Activated naive CD4-positive, alpha-beta T cell treated with anti-CD3 and anti-CD28 coated beads, Interleukin-2, amount 50 U/mL, for 72 hours (primary cell): ENCODE results near the gene SEMA6C. TPM values are rescaled to one million over a fixed set of nuclear protein-coding genes. Genes with fewer than 3 reads are reported as not detected.

Experiments used
- ATAC-seq, 2 donors: fragments of 150-1000 bp; cut with Tn5 transposase; 2 replicates each; pipeline ENCODE4 v1.10.0; 2021; ENCODE audit warnings: mild to moderate bottlenecking in 2 of 2, moderate library complexity in 2 of 2
- DNase-seq, 2 donors: peaks; one replicate each; pipeline ENCODE4 v3.0.0; 2021 to 2022; ENCODE audit warnings: low spot score in 2 of 2
- H3K27ac Mint-ChIP-seq, 2 donors: one replicate each; pipeline ENCODE4 v1.8.0; 2022; ENCODE audit warnings: mild to moderate bottlenecking in 2 of 2, mixed read lengths in 2 of 2
- H3K36me3 Mint-ChIP-seq, 2 donors: one replicate each; pipeline ENCODE4 v1.8.0; 2022; ENCODE audit warnings: mixed read lengths in 2 of 2
- H3K9me3 Mint-ChIP-seq, 2 donors: one replicate each; pipeline ENCODE4 v1.8.0; 2022; ENCODE audit warnings: mixed read lengths in 2 of 2
- total RNA-seq, 2 donors: library from RNA; stranded (reverse); gene quantifications; one replicate each; pipeline ENCODE4 v1.2.3, GENCODE V29; 2022

SEMA6C gene
- total RNA-seq, 2 donors from 2014 or later: 2.8 to 7.1 TPM

DNA sequence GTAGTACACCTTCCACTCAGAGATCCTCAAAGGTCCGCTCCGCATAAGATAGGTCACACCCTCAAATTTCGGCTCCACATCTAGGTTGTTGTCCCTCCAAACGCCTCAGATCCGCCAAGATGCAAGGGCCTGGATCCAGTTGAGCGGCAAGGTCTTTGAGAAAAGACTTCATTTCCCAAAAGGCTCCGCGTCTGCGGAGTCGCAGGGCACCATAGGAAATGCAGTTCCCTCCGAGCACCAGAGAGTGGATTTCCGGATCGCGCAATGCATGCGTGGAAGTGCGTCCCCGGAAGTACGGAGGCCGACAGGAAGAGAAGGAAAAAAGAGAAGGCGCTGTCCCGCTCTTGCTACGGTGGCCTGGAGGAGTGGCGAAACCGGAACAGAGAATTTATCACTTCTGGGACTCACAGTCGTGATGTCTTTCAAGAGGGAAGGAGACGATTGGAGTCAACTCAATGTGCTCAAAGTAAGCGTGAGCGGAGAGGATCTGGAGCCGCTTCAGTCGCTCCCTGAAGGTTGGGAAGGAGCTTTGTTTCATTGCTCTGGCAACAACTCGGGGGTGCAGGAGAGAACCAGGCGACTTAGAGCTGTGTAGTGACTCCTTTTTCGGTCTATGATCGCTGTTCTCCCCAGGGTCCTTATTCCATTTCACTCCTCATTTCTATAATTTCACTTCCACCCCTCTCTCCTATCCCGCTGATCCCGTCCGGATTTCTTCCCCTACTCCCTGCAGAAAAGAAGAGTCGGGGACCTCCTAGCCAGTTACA lies 19.5 kb upstream of the SEMA6C start, which contains the start of the genes LYSMD1 and SCNM1:
Gene LYSMD1 (minus strand): TSS at position 165 of the 767 bp plus-strand sequence. CDS start 644 bp downstream, outside the sequence.
Gene SCNM1 (plus strand): TSS at position 407 of the 767 bp plus-strand sequence. CDS start 9 bp downstream, at position 416.
- Mint-ChIP-seq H3K36me3 (peaks cover 22 to 25% of the 10 kb centered on the region in 2 donors), H3K27ac (peak within 1 kb of the TSS; percentile 95 to 97), H3K9me3 (no peaks in the 10 kb centered on the region)
- ATAC-seq (peak; percentile 95 to 96), DNase-seq (peak; percentile 94 to 97)

GRCh38 chr1:151165281-151165737 lies 18.9 kb upstream of the SEMA6C start:
- Mint-ChIP-seq H3K36me3 (peaks cover 22 to 25% of the 10 kb centered on the region in 2 donors), H3K9me3 (no peaks in the 10 kb centered on the region), H3K27ac (peak overlapping the region; percentile 95 to 97)
- DNase-seq (no peak), ATAC-seq (peak in 1 of 2 donors; percentile 3)

- ATAC-seq: no peak
- Mint-ChIP-seq H3K36me3 (peaks cover 23 to 25% of the 10 kb centered on the region in 2 donors), H3K9me3 (no peaks in the 10 kb centered on the region), H3K27ac (peak overlapping the region; percentile 95 to 97)
- no peak for DNase-seq
Measured at GRCh38 chr1:151164732-151165280, 18.4 kb upstream of the SEMA6C start.

- H3K27ac Mint-ChIP-seq: peak overlapping the region; percentile 83 to 97
- peaks cover 28 to 33% of the 10 kb centered on the region in 2 donors for H3K36me3 Mint-ChIP-seq
- H3K9me3 Mint-ChIP-seq: no peaks in the 10 kb centered on the region
- ATAC-seq: no peak
- DNase-seq: no peak
Measured at GRCh38 chr1:151159373-151159772, 12.9 kb upstream of the SEMA6C start.

DNA sequence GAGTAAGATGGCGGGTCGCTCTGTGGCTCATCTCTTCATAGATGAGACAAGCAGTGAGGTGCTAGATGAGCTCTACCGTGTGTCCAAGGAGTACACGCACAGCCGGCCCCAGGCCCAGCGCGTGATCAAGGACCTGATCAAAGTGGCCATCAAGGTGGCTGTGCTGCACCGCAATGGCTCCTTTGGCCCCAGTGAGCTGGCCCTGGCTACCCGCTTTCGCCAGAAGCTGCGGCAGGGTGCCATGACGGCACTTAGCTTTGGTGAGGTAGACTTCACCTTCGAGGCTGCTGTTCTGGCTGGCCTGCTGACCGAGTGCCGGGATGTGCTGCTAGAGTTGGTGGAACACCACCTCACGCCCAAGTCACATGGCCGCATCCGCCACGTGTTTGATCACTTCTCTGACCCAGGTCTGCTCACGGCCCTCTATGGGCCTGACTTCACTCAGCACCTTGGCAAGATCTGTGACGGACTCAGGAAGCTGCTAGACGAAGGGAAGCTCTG lies 12.4 kb upstream of the SEMA6C start:
- peak overlapping the region; percentile 97 to 98 for H3K27ac Mint-ChIP-seq
- peaks cover 28 to 33% of the 10 kb centered on the region in 2 donors for H3K36me3 Mint-ChIP-seq
- no peak for DNase-seq
- no peak for ATAC-seq
- H3K9me3 Mint-ChIP-seq: no peaks in the 10 kb centered on the region

GRCh38 chr1:151158326-151158725 lies 11.9 kb upstream of the SEMA6C start:
- Mint-ChIP-seq H3K9me3 (no peaks in the 10 kb centered on the region), H3K36me3 (peaks cover 28 to 33% of the 10 kb centered on the region in 2 donors), H3K27ac (peak overlapping the region; percentile 97 to 98)
- peak; percentile 10 to 17 for ATAC-seq
- peak in 1 of 2 donors; percentile 24 for DNase-seq

DNA sequence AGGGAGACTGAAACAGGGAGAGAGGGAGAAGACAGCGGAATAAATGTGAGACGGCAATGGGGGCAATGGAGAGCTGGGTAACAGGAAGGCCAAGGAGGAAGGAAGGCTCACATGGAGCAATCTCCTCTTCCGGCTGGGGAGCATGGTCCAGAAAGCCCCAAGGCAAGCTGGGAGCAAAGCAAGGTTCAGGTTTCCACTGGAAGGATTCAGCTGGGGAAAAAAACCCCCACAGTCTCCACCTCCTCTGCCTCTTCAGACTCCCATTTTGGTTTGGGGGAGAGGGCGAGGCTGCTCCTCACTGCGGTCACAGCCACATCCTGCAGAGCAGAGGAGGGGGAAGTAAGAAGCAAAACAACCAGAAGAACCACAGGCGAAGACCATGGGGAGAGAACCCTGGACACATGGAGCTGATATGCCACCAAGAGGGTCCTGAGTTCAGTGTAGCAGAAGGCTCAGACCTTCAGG lies 10.7 kb upstream of the SEMA6C start:
- peak overlapping the region; percentile 97 for H3K27ac Mint-ChIP-seq
- H3K36me3 Mint-ChIP-seq: peaks cover 28 to 33% of the 10 kb centered on the region in 2 donors
- no peaks in the 10 kb centered on the region for H3K9me3 Mint-ChIP-seq
- peak; percentile 50 to 77 for DNase-seq
- ATAC-seq: peak; percentile 47 to 66

DNA sequence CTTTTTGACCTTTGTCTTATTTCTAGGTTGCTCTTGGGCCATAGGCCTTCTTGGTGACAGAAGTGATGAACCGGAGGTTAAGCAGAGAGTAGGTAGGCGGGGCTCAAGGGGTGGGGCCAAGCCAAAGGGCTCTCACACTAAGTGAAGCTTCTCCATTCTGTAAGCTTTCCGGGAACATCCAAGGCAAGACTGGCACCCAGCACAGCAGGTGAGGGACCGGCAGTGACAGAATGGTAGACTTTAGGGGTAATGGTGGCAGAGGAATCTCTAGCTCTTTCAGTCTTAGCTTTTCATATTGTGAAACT lies 10.0 kb upstream of the SEMA6C start, which contains the start of gene TNFAIP8L2:
Gene TNFAIP8L2 (plus strand): TSS at position 135 of the 305 bp plus-strand sequence. CDS start 2,049 bp downstream, outside the sequence.
- peak; percentile 84 to 86 for ATAC-seq
- H3K27ac Mint-ChIP-seq: peak within 1 kb of the TSS; percentile 97
- peak in 1 of 2 donors; percentile 73 for DNase-seq
- peaks cover 28 to 33% of the 10 kb centered on the region in 2 donors for H3K36me3 Mint-ChIP-seq
- H3K9me3 Mint-ChIP-seq: no peaks in the 10 kb centered on the region

DNA sequence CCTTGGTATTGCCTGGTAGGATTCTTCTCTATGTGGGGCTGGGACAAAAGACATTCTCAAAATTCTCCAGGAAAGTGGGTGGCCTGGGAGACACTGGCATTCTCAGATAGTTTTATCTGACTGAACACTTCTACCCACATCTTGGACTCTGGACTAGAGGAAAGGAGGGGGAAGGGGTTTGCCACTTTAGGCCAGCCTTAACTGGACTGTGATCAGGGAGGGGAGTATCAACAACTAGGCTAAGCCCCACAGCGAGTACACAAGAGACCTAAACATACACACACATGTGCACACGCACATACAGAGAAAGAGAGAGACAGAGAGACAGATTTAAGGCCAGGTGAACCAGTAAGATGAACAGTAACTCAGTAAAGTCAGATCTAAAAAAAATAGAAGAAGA lies 1.2 kb upstream of the SEMA6C start:
- DNase-seq (no peak), ATAC-seq (no peak)
- Mint-ChIP-seq H3K9me3 (no peaks in the 10 kb centered on the region), H3K36me3 (no peaks in the 10 kb centered on the region), H3K27ac (peak overlapping the region in 1 of 2 donors; percentile 64)

DNA sequence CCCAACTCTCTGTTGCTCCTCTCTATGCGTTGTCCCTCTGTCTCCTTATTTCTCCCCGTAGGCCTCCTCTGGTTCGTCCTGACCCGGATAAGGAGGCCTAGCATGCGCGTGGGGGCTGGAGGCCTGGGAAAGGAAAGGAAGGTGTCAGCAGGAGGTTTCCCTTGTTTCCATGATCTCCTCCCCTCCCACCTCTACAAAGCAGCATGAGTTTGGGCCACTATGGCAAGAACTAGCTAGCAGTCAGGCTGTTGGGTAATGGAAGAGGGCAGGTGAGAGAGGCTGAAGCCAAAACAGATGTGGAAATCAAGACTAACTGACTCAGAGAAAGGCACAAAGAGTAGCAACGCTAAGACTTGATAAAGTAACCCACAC lies 687 bp upstream of the SEMA6C start:
- H3K27ac Mint-ChIP-seq: peak overlapping the region in 1 of 2 donors; percentile 64
- H3K36me3 Mint-ChIP-seq: no peaks in the 10 kb centered on the region
- DNase-seq: no peak
- no peak for ATAC-seq
- H3K9me3 Mint-ChIP-seq: no peaks in the 10 kb centered on the region

DNA sequence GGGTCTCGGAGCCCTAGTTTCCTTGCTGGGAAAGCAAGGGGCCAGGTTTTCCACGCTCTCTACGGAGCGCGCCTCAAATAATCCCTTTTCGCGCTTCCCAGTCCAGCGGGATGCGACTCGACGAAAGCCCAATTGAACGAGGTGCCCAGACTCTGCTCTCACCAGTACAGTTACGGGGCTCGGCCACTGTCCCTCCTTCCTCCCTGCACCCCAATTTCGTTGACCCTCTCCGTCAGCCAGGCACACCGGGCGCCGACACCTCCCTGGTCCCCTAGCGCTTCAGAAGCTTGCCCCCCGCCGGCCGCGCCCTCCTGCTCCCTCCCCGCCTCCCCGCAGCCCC lies 389 bp downstream of the SEMA6C start:
- DNase-seq (no peak), ATAC-seq (peak in 1 of 2 donors; percentile 13)
- H3K36me3 Mint-ChIP-seq: no peaks in the 10 kb centered on the region
- no peaks in the 10 kb centered on the region for H3K9me3 Mint-ChIP-seq
- H3K27ac Mint-ChIP-seq: peak overlapping the region in 1 of 2 donors; percentile 64

DNA sequence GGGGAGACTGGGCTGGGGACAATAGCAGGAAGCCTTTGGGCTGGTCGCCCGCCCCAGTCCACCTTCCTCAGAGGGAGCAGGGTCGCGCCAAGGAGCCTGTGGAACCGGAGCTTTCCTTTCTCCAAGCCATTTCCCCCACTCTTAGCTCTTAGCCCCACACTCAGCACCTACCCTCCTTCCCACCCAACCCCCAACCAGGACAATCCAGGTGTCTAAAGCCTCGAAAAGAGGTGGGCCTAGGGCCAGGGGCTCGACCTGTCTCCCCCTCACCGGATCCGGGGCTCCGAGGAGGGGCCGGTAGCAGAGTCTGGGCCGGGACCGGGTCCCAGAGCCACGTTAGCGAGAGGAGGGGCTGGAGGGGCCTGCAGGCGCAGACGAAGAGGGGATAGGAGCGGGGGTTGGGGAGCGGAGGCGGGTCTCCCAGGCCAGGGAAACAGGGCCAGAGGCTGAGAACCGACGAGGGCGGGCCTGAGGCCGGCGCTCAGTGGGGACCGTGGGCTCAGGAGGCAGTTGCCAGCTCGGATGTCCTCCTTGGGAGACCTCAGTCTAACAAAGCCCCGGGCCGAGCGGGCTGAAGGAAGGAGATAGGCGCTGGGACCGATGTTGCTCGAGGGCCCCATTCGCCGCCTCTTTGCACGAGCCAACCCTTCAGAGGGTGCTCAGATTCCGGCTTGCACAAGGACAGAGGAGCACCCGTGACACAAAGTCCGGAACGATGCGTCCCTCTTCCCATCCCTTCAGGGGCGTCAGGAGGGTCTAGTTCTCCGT lies 943 bp downstream of the SEMA6C start:
- Mint-ChIP-seq H3K27ac (no peak overlapping the region), H3K36me3 (no peaks in the 10 kb centered on the region), H3K9me3 (no peaks in the 10 kb centered on the region)
- DNase-seq: no peak
- no peak for ATAC-seq

DNA sequence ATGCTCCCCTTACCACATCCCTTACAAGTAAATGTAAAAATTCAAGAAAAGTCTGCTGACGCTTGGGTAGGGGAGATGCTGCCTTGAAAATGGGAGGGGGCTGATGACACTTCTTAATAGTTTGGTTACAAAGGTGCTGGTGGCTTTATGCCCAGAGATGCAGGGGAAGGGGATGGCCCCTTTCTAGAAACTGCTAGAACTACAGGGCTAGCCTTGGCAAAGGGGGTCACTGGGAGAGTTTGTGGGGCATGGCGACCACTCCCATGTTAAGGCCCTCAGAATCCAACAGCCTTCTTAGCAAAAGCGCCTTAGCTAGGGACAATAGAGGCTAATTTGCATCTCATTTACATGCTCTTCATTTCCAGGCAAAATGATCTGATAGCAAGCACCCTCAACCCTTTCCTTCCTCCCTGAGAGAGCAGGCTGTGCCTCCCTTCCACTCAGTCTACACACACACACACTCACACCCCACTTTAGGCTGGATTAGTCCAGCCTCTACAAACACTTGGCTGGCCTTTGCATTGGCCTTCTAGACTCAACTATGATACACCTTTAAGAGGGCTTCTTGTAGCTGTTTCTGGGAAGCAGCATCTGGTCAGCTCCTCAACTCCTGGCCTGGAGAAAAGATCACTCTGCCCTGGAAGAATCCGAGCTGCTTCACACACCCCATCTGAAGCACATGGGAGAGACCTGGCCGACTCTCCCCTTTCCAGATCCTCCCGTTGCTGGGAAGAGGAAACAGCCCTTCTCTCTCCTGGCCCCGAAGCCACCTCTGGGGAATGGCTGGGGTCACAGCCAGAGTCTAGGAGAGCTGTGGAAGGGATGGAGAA lies 1.7 kb downstream of the SEMA6C start:
- DNase-seq (no peak), ATAC-seq (no peak)
- Mint-ChIP-seq H3K36me3 (no peaks in the 10 kb centered on the region), H3K9me3 (no peaks in the 10 kb centered on the region), H3K27ac (no peak overlapping the region)

- Mint-ChIP-seq H3K27ac (no peak overlapping the region), H3K36me3 (no peaks in the 10 kb centered on the region), H3K9me3 (no peaks in the 10 kb centered on the region)
- ATAC-seq (no peak), DNase-seq (no peak)
Measured at GRCh38 chr1:151143986-151144385, 2.4 kb downstream of the SEMA6C start.

- no peaks in the 10 kb centered on the region for H3K9me3 Mint-ChIP-seq
- no peaks in the 10 kb centered on the region for H3K36me3 Mint-ChIP-seq
- no peak overlapping the region for H3K27ac Mint-ChIP-seq
- DNase-seq: no peak
- ATAC-seq: no peak
Measured at GRCh38 chr1:151143057-151143435, 3.4 kb downstream of the SEMA6C start.
